NCI-H748 (cell line): ENCODE measurements around the gene PPP1R3C.

Experiments
- DNase-seq: peaks from one replicate; lab custom pipeline; 2025; ENCODE audit not compliant: unreplicated experiment; lab: John Stamatoyannopoulos, UW

Gene PPP1R3C

GRCh38 chr10:91632671-91633550 lies at the start of gene PPP1R3C:
PPP1R3C (minus strand) TSS chr10:91633071; CDS start chr10:91632969, 102 bp downstream.
- peak; percentile 95 for DNase-seq

GRCh38 chr10:91681361-91682276 lies 48.7 kb upstream of the PPP1R3C start:
- peak; percentile 28 for DNase-seq

DNA sequence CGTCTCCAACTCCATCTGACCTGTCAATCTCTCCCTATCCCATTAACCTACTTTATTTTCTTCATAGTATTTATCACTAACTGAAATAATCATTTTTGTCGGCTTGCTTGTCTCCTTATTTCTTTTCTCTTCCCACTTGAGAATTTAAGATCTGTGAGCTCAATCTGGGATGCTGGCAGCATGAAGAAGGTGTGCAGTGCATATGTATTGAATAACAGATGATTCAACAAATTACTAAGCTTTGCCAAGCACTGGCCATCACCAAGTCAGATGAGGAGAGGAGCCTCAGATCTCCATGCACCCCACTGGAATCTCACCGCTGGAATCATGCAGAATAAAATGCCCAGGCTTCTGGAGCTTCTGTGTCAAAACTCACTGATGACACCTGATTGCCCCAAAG lies 47.6 kb upstream of the PPP1R3C start:
- DNase-seq: no peak

DNA sequence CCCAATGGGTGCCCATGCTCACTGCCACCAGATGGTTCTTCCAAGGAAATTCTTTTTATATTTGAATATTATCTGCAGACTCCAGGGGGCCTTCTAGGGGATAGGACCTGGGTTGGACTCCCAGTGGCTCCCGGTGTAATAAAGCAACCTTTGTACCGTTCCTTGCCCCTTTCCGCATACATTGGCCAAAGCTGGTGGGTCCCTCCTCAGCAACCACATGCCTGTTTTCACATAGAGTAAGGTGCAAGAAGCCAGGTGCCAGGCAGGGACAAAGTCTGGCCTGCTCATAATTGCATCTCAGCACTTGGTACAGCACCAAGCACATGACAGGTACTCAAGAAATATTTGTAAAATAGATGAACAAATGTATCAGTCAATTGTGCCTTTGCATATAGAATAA lies 46.4 kb upstream of the PPP1R3C start:
- no peak for DNase-seq

GRCh38 chr10:91677911-91678310 lies 45.0 kb upstream of the PPP1R3C start:
- no peak for DNase-seq

DNA sequence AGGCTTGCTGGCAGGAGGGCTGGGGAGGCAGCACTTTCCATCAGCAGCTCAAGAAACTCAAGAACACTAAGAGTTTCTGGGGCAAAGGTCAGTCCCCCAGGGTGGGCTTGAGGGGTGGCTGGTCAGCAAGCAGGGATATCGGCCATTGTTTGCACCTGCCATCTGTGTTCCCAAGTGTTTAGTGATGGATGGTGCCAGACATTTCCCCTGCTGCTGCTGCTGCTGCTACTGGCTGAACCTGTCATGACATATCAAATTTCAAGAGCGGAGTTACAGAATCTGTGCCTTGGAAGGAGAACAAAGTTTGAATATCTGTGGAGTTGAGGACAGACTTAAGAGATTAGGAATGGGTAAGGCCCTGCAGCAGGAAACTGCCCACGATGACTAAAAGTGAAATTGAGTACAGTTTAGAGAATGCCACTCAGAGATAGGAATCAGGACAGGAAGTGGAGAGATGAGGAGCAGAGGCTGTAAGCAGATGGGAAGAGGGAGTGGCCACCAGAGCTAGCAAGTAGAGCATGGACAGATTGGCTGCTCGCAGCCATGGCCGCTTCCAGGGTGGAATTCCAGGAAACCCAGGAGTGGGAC lies 39.2 kb upstream of the PPP1R3C start:
- peak; percentile 78 for DNase-seq

GRCh38 chr10:91668913-91669312 lies 36.0 kb upstream of the PPP1R3C start:
- DNase-seq: no peak

GRCh38 chr10:91665842-91666241 lies 33.0 kb upstream of the PPP1R3C start:
- no peak for DNase-seq

DNA sequence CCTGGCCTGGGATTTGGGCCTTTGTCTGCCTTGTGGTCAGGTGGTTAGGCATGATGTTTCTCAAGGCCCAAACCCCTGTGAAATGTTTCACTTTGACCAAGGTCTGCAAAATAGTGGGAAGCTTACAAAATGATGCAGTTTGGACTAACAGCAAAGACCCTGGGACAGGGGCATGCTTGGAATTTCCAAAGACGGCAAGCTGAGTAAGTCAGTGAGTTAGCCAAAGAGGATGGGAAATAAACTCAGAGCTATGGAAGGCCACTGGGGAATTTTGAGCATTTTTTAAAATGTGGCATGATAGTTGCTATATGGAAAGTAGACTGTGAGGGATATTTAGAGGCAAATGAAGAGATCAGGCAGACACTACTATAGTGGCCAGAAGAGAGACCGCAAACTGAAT lies 31.6 kb upstream of the PPP1R3C start:
- DNase-seq: no peak

DNA sequence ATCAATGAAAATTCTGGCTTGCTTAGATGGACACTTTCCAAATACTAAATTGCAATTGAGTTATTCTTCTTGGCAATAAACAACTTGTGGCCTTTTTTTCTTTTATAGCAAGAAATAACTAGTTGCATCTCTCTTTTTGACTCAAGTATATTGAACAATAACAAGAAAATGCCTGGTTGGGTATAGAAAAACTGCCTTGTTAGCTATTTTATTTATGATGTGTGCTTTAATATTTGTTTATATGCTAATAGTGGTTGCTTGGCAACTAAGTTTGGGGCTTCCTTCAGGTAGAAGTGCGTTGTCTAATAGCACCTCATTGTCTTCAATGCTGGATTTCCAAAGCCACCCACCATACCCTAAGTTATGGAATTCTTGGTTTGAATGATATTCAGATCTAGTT lies 30.1 kb upstream of the PPP1R3C start:
- no peak for DNase-seq

- DNase-seq: no peak
Measured at GRCh38 chr10:91653219-91653870, 20.5 kb upstream of the PPP1R3C start.

DNA sequence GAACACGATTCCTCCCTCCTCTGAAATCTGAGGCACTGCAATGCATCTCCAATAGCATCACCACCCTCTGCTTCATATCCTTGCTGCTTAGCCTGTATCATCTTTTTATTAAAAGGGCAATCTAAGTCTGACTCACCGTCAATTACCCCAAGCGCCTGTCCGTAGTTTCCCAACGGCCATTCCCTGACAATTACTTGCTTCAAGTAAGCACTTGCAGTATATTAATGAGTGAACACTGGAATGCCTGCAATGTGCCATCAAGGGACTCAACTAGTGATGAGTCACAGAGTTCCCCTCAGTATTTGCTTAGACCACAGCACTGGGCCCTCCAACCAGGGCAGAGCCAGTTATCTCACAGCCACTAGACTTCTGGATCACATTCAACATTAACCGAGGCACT lies 19.5 kb upstream of the PPP1R3C start:
- DNase-seq: no peak

DNA sequence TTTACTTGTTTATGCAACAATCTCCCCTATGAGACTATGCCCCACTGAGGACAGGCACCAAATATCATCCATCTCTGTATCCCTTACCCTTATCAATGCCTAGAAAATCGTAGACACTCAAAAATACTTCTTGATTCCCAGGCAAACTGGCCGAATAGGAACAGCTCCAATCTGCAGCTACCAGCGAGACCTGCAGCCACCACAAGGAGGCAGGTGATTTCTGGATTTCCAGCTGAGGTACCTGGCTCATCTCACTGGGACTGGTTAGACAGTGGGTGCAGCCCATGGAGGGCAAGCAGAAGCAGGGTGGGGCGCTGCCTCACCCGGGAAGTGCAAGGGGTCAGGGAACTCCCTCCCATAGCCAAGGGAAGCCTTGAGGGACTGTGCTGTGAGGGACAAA lies 10.8 kb upstream of the PPP1R3C start:
- peak; percentile 42 for DNase-seq

GRCh38 chr10:91642831-91643692 lies 10.2 kb upstream of the PPP1R3C start:
- DNase-seq: no peak

GRCh38 chr10:91636892-91637291 lies 4.0 kb upstream of the PPP1R3C start:
- no peak for DNase-seq

DNA sequence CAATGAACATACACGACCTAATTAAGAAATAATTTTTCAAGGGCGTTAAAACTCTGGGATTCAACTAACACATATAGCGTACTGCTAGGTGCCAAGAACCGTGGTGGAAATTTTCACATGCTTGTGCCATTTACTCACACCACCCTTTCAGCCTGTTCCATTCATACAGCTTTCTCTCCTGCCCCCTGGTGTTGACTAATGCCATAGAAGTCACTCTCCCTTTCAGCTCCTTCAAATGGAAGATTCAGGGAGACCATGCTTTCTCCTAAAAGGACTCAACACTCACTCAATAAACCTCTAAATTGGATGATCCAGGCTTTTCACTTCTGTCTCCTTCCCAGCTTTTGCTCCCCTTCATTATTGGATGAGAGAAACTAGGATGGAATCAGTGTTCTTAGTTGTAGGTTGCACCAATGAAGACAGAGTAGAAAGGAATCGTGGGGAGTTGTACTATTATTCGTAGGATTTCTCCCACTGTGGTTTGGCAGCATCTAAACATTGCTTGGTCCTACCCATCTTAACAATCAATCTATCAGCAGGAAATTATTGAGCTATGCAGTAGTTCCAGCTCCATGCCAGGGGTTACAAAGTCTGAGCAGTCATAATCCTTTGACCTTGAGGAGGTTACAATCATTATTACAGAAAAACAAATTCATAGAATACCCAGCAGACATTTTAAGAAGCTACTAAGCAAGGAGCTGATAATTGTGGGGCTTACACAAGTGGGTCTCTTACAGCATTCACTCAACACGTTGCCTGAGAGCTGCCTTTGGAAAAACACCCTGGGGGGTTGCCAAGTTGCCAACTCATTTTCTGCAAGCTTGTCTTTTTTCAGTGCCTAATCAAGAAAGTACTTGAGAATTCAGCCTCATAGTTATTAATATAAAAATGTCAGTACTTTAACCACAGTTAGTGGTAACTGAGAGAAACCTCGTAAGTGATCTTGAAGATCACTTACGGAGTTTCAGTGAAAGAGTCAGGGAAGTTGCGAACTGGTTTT lies 2.8 kb upstream of the PPP1R3C start:
- peak; percentile 74 for DNase-seq

- no peak for DNase-seq
Measured at GRCh38 chr10:91634898-91635297, 2.0 kb upstream of the PPP1R3C start.

DNA sequence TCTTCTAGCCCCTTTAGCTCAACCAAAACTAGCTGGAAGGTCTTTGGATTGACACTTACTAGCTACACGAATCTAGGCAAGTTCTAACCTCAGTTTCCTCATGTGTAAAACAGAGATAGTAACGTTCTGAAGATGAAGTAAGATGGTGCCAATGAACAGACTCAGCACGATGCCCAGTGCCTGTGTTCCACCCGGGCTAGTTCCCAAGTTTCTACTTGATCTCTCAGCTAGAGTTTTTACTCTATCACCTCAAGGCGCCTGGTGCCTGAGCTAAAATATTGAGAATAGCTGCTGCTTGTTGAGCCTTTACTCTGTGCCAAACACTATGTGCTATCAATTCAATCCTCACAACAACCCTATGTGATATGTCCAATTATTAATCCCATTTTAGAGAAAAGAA lies 1.4 kb upstream of the PPP1R3C start:
- no peak for DNase-seq

DNA sequence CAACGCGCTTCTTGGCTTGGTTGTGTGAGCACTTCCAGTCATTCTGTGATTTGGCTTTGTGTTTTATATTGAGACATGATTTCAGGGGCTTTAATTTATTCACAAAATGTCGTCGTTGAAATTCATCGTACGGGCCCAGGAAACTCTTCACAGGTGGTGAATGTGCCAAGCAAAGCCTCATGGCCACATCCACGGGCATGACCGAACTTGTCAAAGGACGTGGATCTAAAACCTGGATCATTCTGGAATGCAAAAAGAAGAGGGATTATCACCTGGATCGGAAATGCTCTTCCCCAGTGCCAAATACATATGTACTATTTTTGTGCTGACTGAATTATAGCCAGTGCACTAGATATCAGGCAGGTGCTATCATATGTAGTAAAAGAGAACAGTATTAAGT lies 2.2 kb downstream of the PPP1R3C start:
- no peak for DNase-seq
